IMR-90 (cell line): ENCODE measurements around the gene CXXC4. TPM values are rescaled to one million over a fixed set of nuclear protein-coding genes. Genes with fewer than 3 reads are reported as not detected.
A peak's percentile ranks its signal among the peaks of the same experiment; 100 is the strongest.

Experiments
- ATAC-seq: fragments of 200-7000 bp; cut with Tn5 transposase; 2 replicates; pipeline ENCODE4 v1.9.1; 2020; ENCODE audit warnings: low read depth, mild to moderate bottlenecking, moderate library complexity
- Bru-seq: library from RNA; stranded (reverse); fragments of 400-500 nt; gene quantifications from one replicate; lab custom pipeline; 2021; lab: Mats Ljungman, UMichigan
- BruChase-seq, 2 experiments: library from RNA; stranded (reverse); fragments of 400-500 nt; gene quantifications; one replicate each; lab custom pipeline; 2021; lab: Mats Ljungman, UMichigan
- BruUV-seq: library from RNA; stranded (reverse); fragments of 400-500 nt; replicated peaks from 2 replicates; lab custom pipeline; 2021; lab: Mats Ljungman, UMichigan
- CTCF ChIA-PET: fragments of 300-600 bp; formaldehyde crosslinking; extraction: SDS; loops from one replicate; lab custom pipeline; 2021; ENCODE audit warnings: antibody characterized with exemption; lab: Yijun Ruan, JAX
- POLR2A ChIA-PET: fragments of 300-600 bp; sonication (Branson Sonifier 250); formaldehyde crosslinking; loops from one replicate; lab custom pipeline; 2022; ENCODE audit warnings: antibody characterized with exemption; ENCODE audit not compliant: unreplicated experiment; lab: Charles Lee
- DNase-seq: peaks from one replicate; pipeline ENCODE4 v3.0.0; 2013
- H2AFZ ChIP-seq: replicated peaks from 2 replicates; pipeline ENCODE3; 2013; ENCODE audit warnings: low read length, mild to moderate bottlenecking; ENCODE audit not compliant: poor library complexity
- H2AK5ac ChIP-seq: 2 replicates; pipeline ENCODE4 v1.6.1; 2013; ENCODE audit warnings: low read depth, low read length, inconsistent platforms
- H2AK9ac ChIP-seq: replicated peaks from 2 replicates; pipeline ENCODE3; 2013; ENCODE audit warnings: mild to moderate bottlenecking, low read depth, low read length, moderate library complexity; ENCODE audit not compliant: poor library complexity
- H2BK120ac ChIP-seq: 2 replicates; pipeline ENCODE4 v1.6.1; 2013; ENCODE audit warnings: low read depth, low read length, inconsistent platforms
- H2BK15ac ChIP-seq: 3 replicates; pipeline ENCODE4 v1.6.1; 2013; ENCODE audit warnings: low read depth, low read length, inconsistent platforms
- H2BK20ac ChIP-seq: 2 replicates; pipeline ENCODE4 v1.6.1; 2013; ENCODE audit warnings: low read depth, mild to moderate bottlenecking, inconsistent platforms, low read length, moderate library complexity
- H2BK5ac ChIP-seq: 2 replicates; pipeline ENCODE4 v1.6.1; 2013; ENCODE audit warnings: mild to moderate bottlenecking, low read depth, low read length, inconsistent platforms; ENCODE audit not compliant: poor library complexity, severe bottlenecking
- H3K14ac ChIP-seq: replicated peaks from 2 replicates; pipeline ENCODE4 v1.6.1; 2013; ENCODE audit warnings: low read depth, low read length, inconsistent platforms
- H3K18ac ChIP-seq: 2 replicates; pipeline ENCODE4 v1.6.1; 2013; ENCODE audit warnings: low read depth, low read length, control low read depth
- H3K23ac ChIP-seq: 2 replicates; pipeline ENCODE4 v1.6.1; 2013; ENCODE audit warnings: low read depth, low read length, inconsistent platforms
- H3K27ac ChIP-seq: 2 replicates; pipeline ENCODE4 v1.5.1; 2013; ENCODE audit warnings: mild to moderate bottlenecking, control low read depth, low read length; ENCODE audit not compliant: insufficient read depth
- H3K27me3 ChIP-seq: 2 replicates; pipeline ENCODE4 v1.6.1; 2013; ENCODE audit warnings: low read length; ENCODE audit not compliant: control insufficient read depth, insufficient read depth
- H3K36me3 ChIP-seq: 2 replicates; pipeline ENCODE4 v1.6.1; 2013; ENCODE audit warnings: low read length, mixed read lengths; ENCODE audit not compliant: control insufficient read depth, insufficient read depth
- H3K4ac ChIP-seq: 2 replicates; pipeline ENCODE4 v1.6.1; 2013; ENCODE audit warnings: low read depth, low read length, inconsistent platforms
- H3K4me1 ChIP-seq: 2 replicates; pipeline ENCODE4 v1.6.1; 2013; ENCODE audit warnings: low read length, mixed read lengths; ENCODE audit not compliant: control insufficient read depth, insufficient read depth
- H3K4me2 ChIP-seq: 2 replicates; pipeline ENCODE4 v1.6.1; 2013; ENCODE audit warnings: low read depth, mild to moderate bottlenecking, control low read depth, low read length, moderate library complexity
- H3K4me3 ChIP-seq: 2 replicates; pipeline ENCODE4 v1.5.1; 2013; ENCODE audit warnings: low read depth, mild to moderate bottlenecking, control low read depth, low read length, moderate library complexity; ENCODE audit not compliant: insufficient read depth
- H3K56ac ChIP-seq: 2 replicates; pipeline ENCODE4 v1.6.1; 2013; ENCODE audit warnings: low read length, inconsistent platforms; ENCODE audit not compliant: insufficient read depth; ENCODE audit errors: extremely low read depth
- H3K79me1 ChIP-seq, 2 experiments: 2 replicates each; pipeline ENCODE4 v1.6.1; 2013; ENCODE audit warnings: low read length in 2 of 2, inconsistent platforms in 1 of 2, low read depth in 1 of 2
- H3K9ac ChIP-seq: 2 replicates; pipeline ENCODE4 v1.6.1; 2013; ENCODE audit warnings: low read depth, low read length, control low read depth
- H3K9me1 ChIP-seq: 2 replicates; pipeline ENCODE4 v1.6.1; 2013; ENCODE audit warnings: low read length, inconsistent platforms; ENCODE audit not compliant: insufficient read depth
- H3K9me3 ChIP-seq: 2 replicates; pipeline ENCODE4 v1.6.1; 2013; ENCODE audit warnings: low read length; ENCODE audit not compliant: control insufficient read depth, insufficient read depth
- H4K20me1 ChIP-seq: 2 replicates; pipeline ENCODE4 v1.6.1; 2013; ENCODE audit warnings: low read length, inconsistent platforms; ENCODE audit not compliant: insufficient read depth
- H4K5ac ChIP-seq: 2 replicates; pipeline ENCODE4 v1.6.1; 2013; ENCODE audit warnings: mild to moderate bottlenecking, low read depth, low read length, control low read depth
- H4K8ac ChIP-seq, 2 experiments: 2 replicates each; pipeline ENCODE4 v1.6.1; 2013; ENCODE audit warnings: low read depth in 2 of 2, low read length in 2 of 2, control low read depth in 1 of 2, inconsistent platforms in 1 of 2
- H4K91ac ChIP-seq: 2 replicates; pipeline ENCODE4 v1.6.1; 2013; ENCODE audit warnings: low read depth, low read length, inconsistent platforms; ENCODE audit not compliant: insufficient read depth
- BHLHE40 ChIP-seq: fragments of 150-350 bp; IDR thresholded peaks from 2 replicates; pipeline ENCODE4 v1.6.1; 2016; ENCODE audit warnings: mild to moderate bottlenecking, low read depth, low read length
- CEBPB ChIP-seq: IDR thresholded peaks from 2 replicates; pipeline ENCODE4 v1.6.1; 2012; ENCODE audit warnings: low read depth, low read length, improper control_type of control experiment
- CHD1 ChIP-seq: IDR thresholded peaks from 2 replicates; pipeline ENCODE4 v1.6.1; 2012; ENCODE audit warnings: low read depth, low read length, improper control_type of control experiment
- FOS ChIP-seq: fragments of 150-350 bp; IDR thresholded peaks from 2 replicates; pipeline ENCODE4 v1.6.1; 2016; ENCODE audit warnings: low read depth, low read length
- MAFK ChIP-seq: IDR thresholded peaks from 2 replicates; pipeline ENCODE4 v1.6.1; 2012; ENCODE audit warnings: low read depth, low read length, improper control_type of control experiment
- MAZ ChIP-seq: IDR thresholded peaks from 2 replicates; pipeline ENCODE4 v1.6.1; 2012; ENCODE audit warnings: low read depth, mild to moderate bottlenecking, low read length, improper control_type of control experiment, moderate library complexity, borderline replicate concordance
- MXI1 ChIP-seq: IDR thresholded peaks from 2 replicates; pipeline ENCODE4 v1.6.1; 2012; ENCODE audit warnings: low read depth, mild to moderate bottlenecking, low read length, moderate library complexity, borderline replicate concordance
- RAD21 ChIP-seq: IDR thresholded peaks from 2 replicates; pipeline ENCODE4 v1.6.1; 2012; ENCODE audit warnings: low read length, improper control_type of control experiment
- RCOR1 ChIP-seq: IDR thresholded peaks from 2 replicates; pipeline ENCODE4 v1.6.1; 2012; ENCODE audit warnings: mild to moderate bottlenecking, low read length, improper control_type of control experiment; ENCODE audit not compliant: insufficient replicate concordance
- SMC3 ChIP-seq: fragments of 150-350 bp; IDR thresholded peaks from 2 replicates; pipeline ENCODE4 v1.6.1; 2016; ENCODE audit warnings: low read depth, mild to moderate bottlenecking, antibody characterized with exemption, low read length, moderate library complexity
- USF2 ChIP-seq: fragments of 150-350 bp; IDR thresholded peaks from 2 replicates; pipeline ENCODE4 v1.6.1; 2017; ENCODE audit warnings: mild to moderate bottlenecking, antibody characterized with exemption, low read length, low read depth
- WGBS, 2 experiments: methylation state at CpG; one replicate each; pipeline versions ENCODE4 v1.1.5 to v1.1.7; 2013; ENCODE audit warnings: missing lambda C conversion rate in 2 of 2; ENCODE audit not compliant: insufficient read length in 1 of 2; ENCODE audit errors: extremely low coverage in 2 of 2; 5-methylcytosine and 5-hydroxymethylcytosine counted together
- dilution Hi-C: fragments of 300-500 bp; cut with HindIII; formaldehyde crosslinking; loops from one replicate; pipeline ENCODE4 v1.14.3; 2018; ENCODE audit warnings: low sequenced_read_pairs; ENCODE audit not compliant: unreplicated experiment
- in situ Hi-C: fragments of 300-500 bp; cut with MboI; formaldehyde crosslinking; loops from 3 replicates; pipeline ENCODE4 v1.14.3; 2019; ENCODE audit warnings: low sequenced_read_pairs, inconsistent platforms, mixed read lengths
- intact Hi-C: fragments of 100-400 bp; cut with micrococcal nuclease; formaldehyde crosslinking; loops from 2 replicates; pipeline ENCODE4 v1.10.0; 2022
- long read RNA-seq: library from polyadenylated mRNA; unstranded; transcript quantifications from one replicate; pipeline ENCODE4 v2.0.0, GENCODE V29; 2021; ENCODE audit not compliant: unreplicated experiment
- polyA plus RNA-seq, 3 experiments: library from polyadenylated mRNA; depleted of rRNA; stranded (reverse); fragments of >200 nt; gene quantifications; 2 replicates each; pipeline ENCODE4 v1.2.3, GENCODE V29; 2012; ENCODE audit warnings: low replicate concordance in 1 of 3
- total RNA-seq: library from RNA; depleted of rRNA; stranded (reverse); fragments of >200 nt; gene quantifications from 2 replicates; pipeline ENCODE4 v1.2.3, GENCODE V29; 2012; rRNA removed
- TF ChIP-seq, protein P1 (sequence below): conservative IDR thresholded peaks from 2 replicates; pipeline ENCODE4 v1.5.1; 2012; ENCODE audit warnings: mild to moderate bottlenecking, low read depth, low read length, improper control_type of control experiment
- TF ChIP-seq, protein P2 (sequence below): fragments of 150-350 bp; IDR thresholded peaks from 2 replicates; pipeline ENCODE4 v1.6.1; 2016; ENCODE audit warnings: low read depth, mild to moderate bottlenecking, low read length, moderate library complexity, borderline replicate concordance

Gene CXXC4
- total RNA-seq (under 0.01 TPM in 1 of 2 replicates, not detected in the other), polyA plus RNA-seq (2012; rRNA removed) (not detected in 2 replicates), Bru-seq, nascent RNA (percentile 9 among the genes with signal in this experiment), BruChase-seq, experiment 1, labeled RNA remaining after a 6-hour chase (percentile 11 among the genes with signal in this experiment), BruChase-seq, experiment 2, labeled RNA remaining after a 2-hour chase (percentile 8 among the genes with signal in this experiment)
- not detected in 2 replicates for polyA plus RNA-seq (2012; cell fraction: cytosol; rRNA removed)
- not detected in 2 replicates for polyA plus RNA-seq (2012; cell fraction: nucleus; rRNA removed; ENCODE audit: low replicate concordance)
- long read RNA-seq = 0 reads

DNA sequence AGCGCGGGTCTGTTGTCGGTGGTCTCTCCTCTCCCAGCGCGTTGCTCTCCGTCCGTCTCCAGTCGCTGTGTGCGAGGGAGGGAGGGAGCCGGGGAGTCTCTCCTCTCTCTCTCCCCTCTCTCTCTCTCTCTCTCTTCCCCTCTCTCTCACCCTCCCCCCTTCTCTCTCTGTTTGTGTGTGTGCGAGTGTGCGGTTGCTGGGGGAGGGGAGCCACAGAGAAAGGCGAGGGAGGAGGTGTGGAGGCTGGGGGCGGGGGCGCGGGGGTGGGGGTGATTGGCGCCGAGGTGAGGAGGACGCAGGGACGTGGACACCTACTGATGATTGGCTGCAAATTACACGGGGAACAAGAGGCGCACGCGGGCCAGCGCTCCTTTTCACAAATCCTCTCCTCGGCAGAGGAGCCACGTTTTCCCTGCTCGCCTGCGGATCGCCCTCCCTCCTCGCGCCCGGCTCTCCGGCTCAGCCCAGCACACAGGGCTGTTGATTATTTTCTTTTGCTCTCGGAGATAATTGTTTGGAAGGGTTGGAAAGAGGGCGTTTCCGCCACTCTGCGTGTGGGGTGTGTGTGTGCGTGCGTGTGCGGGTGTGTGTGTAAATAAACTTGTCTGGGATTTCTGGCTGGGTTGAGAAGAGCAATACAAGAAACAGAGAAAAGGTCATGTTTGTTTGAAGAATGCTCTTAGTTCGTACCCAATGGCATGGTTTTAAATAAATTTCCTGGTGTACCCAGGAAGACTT is at the start of gene CXXC4:
Gene CXXC4, minus strand, starts transcription at position 73 of the 738 bp plus-strand sequence. CDS start 3,092 bp downstream, outside the sequence.
- POLR2A ChIA-PET = no interaction called here
- no peak within 1 kb of the TSS for H4K91ac ChIP-seq
- no TSS peak for BruUV-seq
- H2BK20ac ChIP-seq = no peak within 1 kb of the TSS
- no peak within 1 kb of the TSS for H3K18ac ChIP-seq
- CTCF ChIA-PET = interaction anchor here (0.7 kb wide), 1 partner anchor 19 kb away, joined by 10 read pairs; no protein-coding TSS in a partner anchor
- no peaks in the 10 kb centered on the region for H3K9me1 ChIP-seq
- no peaks in the 10 kb centered on the region for H3K9me3 ChIP-seq
- in situ Hi-C loops (no loop called here), intact Hi-C loops (no loop called here), dilution Hi-C loops (no loop called here)
- H3K4me1 ChIP-seq = no peaks in the 10 kb centered on the region
- no peaks in the 10 kb centered on the region for H3K36me3 ChIP-seq
- H3K56ac ChIP-seq = no peak within 1 kb of the TSS
- H3K4ac ChIP-seq = no peak within 1 kb of the TSS
- H4K8ac ChIP-seq = no peak within 1 kb of the TSS
- H2BK120ac ChIP-seq = no peak within 1 kb of the TSS
- no peak within 1 kb of the TSS for H3K14ac ChIP-seq
- no peak within 1 kb of the TSS for H3K27ac ChIP-seq
- no peak within 1 kb of the TSS for H3K9ac ChIP-seq
- H2AK5ac ChIP-seq = no peak within 1 kb of the TSS
- DNase-seq (peak; percentile 10), ATAC-seq (peak; percentile 72)
- H3K4me3 ChIP-seq = peak within 1 kb of the TSS; percentile 40
- no peak within 1 kb of the TSS for H4K5ac ChIP-seq
- no peak within 1 kb of the TSS for H3K23ac ChIP-seq
- no peak within 1 kb of the TSS for H2AK9ac ChIP-seq
- peak within 1 kb of the TSS; percentile 91 for H3K4me2 ChIP-seq
- H4K20me1 ChIP-seq = no peaks in the 10 kb centered on the region
- peaks cover 12% of the 10 kb centered on the region for H3K27me3 ChIP-seq
- no peak within 1 kb of the TSS for H2BK15ac ChIP-seq
- peak within 1 kb of the TSS; percentile 79 for H2AFZ ChIP-seq
- H2BK5ac ChIP-seq = no peak within 1 kb of the TSS
- no peaks in the 10 kb centered on the region for H3K79me1 ChIP-seq
- 0% methylated on average over 6 of the region's 42 CpGs; no CpG with 5 or more reads in 1 of the 2 experiments for WGBS, 2 experiments
- TF ChIP-seq MAFK = no peak
- no peak for TF ChIP-seq USF2
- TF ChIP-seq SMC3 = no peak
- no peak for TF ChIP-seq RAD21
- TF ChIP-seq, protein P1, sequence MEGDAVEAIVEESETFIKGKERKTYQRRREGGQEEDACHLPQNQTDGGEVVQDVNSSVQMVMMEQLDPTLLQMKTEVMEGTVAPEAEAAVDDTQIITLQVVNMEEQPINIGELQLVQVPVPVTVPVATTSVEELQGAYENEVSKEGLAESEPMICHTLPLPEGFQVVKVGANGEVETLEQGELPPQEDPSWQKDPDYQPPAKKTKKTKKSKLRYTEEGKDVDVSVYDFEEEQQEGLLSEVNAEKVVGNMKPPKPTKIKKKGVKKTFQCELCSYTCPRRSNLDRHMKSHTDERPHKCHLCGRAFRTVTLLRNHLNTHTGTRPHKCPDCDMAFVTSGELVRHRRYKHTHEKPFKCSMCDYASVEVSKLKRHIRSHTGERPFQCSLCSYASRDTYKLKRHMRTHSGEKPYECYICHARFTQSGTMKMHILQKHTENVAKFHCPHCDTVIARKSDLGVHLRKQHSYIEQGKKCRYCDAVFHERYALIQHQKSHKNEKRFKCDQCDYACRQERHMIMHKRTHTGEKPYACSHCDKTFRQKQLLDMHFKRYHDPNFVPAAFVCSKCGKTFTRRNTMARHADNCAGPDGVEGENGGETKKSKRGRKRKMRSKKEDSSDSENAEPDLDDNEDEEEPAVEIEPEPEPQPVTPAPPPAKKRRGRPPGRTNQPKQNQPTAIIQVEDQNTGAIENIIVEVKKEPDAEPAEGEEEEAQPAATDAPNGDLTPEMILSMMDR = no peak
- no peak for TF ChIP-seq RCOR1
- TF ChIP-seq CHD1 = no peak
- TF ChIP-seq FOS = no peak
- TF ChIP-seq BHLHE40 = no peak
- TF ChIP-seq MXI1 = no peak
- no peak for TF ChIP-seq MAZ
- TF ChIP-seq CEBPB = no peak
- TF ChIP-seq, protein P2, sequence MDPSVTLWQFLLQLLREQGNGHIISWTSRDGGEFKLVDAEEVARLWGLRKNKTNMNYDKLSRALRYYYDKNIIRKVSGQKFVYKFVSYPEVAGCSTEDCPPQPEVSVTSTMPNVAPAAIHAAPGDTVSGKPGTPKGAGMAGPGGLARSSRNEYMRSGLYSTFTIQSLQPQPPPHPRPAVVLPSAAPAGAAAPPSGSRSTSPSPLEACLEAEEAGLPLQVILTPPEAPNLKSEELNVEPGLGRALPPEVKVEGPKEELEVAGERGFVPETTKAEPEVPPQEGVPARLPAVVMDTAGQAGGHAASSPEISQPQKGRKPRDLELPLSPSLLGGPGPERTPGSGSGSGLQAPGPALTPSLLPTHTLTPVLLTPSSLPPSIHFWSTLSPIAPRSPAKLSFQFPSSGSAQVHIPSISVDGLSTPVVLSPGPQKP = no peak
